ENCODE data around the gene TP53AIP1.
A peak's percentile ranks its signal among the peaks of the same experiment; 100 is the strongest.

Gene TP53AIP1

DNA sequence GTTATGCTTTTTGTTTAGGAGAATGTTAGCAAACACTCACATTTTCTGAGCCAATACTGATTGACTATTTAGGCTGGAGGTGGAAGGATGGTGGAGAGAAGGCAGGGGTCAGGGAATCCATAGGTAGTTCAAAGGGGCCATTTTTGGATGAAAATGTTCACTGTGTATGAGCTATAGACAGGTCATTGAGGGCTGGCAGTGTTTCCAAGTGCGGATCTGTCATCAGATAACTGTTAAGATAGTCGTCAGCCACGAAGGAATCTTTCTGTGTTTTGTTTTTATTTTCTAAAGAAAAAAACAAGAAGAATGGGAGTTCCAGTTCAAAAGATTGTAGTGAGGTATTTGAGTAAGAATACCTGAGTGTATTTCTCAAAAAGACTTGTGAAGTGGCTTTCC, 48.4 kb downstream of the TP53AIP1 start:
- CTCF ChIA-PET, result interaction anchor here (0.8 to 1.2 kb wide), 2 partner anchors 8 to 9 kb away, joined by 3 to 4 read pairs; no protein-coding TSS in a partner anchor
- DNase-seq (ENCODE audit: extremely low spot score), result no peak
- no peak for TF ChIP-seq LEF1 (IDR thresholded peaks at IDR 0.05; ENCODE audit: borderline replicate concordance)
- TF ChIP-seq SP1 (IDR thresholded peaks at IDR 0.05), result no peak
- TF ChIP-seq NFRKB (IDR thresholded peaks at IDR 0.05), result no peak
- no peak for TF ChIP-seq FOXK2 (IDR thresholded peaks at IDR 0.05)
- TF ChIP-seq FOXA1 (IDR thresholded peaks at IDR 0.05), result no peak
- POLR2A ChIA-PET, result no interaction called here

DNA sequence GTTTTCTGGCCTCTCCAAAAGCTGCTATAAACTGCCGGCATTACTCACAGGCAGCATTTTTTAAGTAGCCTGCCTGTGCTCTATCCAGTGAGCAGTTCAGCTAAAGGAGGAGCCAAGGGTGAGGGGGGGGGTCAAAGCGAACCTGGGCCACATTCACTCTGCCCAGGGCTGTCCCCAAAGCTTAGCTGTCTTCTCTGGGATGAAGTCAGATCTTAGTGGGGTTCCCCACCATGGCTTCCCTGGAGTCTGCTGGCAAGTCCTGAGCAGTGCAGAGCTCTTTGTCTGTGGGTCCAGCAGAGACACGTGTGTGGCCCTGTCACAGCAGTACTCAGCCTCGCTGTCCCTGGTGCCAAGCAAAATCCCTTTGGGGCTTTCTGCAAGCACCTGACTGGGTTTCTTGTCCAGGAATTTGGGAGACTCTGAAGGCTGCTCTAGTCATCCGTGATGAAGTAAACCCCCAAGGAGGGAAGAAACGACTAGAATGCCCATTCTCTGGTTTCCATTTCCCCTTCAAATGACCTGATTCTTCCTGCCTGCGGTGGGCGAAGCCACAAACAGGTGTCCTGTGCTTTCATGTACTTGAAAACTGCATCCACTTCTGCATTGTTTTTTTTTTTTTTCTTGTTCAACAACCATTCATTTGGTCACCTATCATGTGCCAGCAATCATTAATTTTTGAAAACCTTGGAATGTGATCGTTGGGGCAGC, 48.9 kb downstream of the TP53AIP1 start:
- DNase-seq (ENCODE audit: extremely low spot score), result no peak
- ChIA-PET POLR2A (no interaction called here), CTCF (interaction anchor here (0.7 to 1.9 kb wide), 6 partner anchors 8 to 867 kb away, joined by 3 to 12 read pairs (median 4); no protein-coding TSS in a partner anchor)

DNA sequence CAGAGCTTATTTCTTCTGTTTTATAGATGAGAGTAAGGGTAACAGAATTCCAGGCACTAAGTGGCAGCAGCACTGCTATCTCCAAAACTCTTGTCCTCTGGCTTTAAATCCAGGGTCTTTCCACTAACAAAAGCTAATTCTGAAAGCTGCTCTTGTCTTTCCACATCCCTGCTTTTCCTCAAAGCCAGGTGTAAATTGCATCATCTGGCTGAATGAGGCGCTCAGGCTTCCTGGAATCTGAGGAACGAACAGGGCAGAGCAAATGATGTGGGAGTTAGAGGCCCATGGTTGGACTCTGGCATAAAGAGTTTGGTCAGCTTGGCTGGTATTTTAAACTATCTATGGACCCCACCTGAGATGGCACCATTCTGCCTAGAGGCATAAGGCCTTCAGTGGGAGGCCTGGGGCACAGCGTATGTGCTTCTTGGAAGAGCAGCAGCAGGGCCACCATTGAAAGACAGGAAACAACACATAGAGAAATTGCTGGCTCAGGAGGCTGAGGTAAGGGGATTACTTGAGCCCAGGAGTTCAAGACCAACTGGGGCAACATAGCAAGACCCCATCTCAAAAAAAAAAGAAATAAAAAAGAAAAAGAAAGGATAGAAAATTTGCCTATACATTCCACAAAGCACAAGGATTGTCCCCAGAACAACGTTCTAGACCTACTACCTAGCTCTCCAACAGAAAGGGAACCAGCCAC, 49.7 kb downstream of the TP53AIP1 start:
- TF ChIP-seq HDGF (IDR thresholded peaks at IDR 0.05; ENCODE audit: borderline replicate concordance) (no peak), FOXA1 (IDR thresholded peaks at IDR 0.05) (no peak), L3MBTL2 (conservative IDR thresholded peaks at IDR 0.05) (no peak), ARNT (IDR thresholded peaks at IDR 0.05) (no peak), NFRKB (IDR thresholded peaks at IDR 0.05) (no peak), SUZ12 (IDR thresholded peaks at IDR 0.05) (no peak), TARDBP (IDR thresholded peaks at IDR 0.05) (no peak), CTBP1 (IDR thresholded peaks at IDR 0.05; ENCODE audit: borderline replicate concordance) (no peak)
- TF ChIP-seq, protein P1, sequence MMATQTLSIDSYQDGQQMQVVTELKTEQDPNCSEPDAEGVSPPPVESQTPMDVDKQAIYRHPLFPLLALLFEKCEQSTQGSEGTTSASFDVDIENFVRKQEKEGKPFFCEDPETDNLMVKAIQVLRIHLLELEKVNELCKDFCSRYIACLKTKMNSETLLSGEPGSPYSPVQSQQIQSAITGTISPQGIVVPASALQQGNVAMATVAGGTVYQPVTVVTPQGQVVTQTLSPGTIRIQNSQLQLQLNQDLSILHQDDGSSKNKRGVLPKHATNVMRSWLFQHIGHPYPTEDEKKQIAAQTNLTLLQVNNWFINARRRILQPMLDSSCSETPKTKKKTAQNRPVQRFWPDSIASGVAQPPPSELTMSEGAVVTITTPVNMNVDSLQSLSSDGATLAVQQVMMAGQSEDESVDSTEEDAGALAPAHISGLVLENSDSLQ (IDR thresholded peaks at IDR 0.05), result no peak
- POLR2A ChIA-PET, result no interaction called here
- no peak for DNase-seq (ENCODE audit: extremely low spot score)
- CTCF ChIA-PET, result interaction anchor here (0.7 to 1.9 kb wide), 6 partner anchors 9 to 867 kb away, joined by 3 to 12 read pairs (median 4); no protein-coding TSS in a partner anchor

More for the DNA sequence above, 48.9 kb downstream of the TP53AIP1 start:
- TF ChIP-seq NFRKB (IDR thresholded peaks at IDR 0.05), result no peak
- TF ChIP-seq ZNF384 (IDR thresholded peaks at IDR 0.05), result no peak
- no peak for TF ChIP-seq CTBP1 (IDR thresholded peaks at IDR 0.05; ENCODE audit: borderline replicate concordance)
- TF ChIP-seq ELF4 (IDR thresholded peaks at IDR 0.05), result no peak
- TF ChIP-seq HDGF (IDR thresholded peaks at IDR 0.05; ENCODE audit: borderline replicate concordance), result no peak
- TF ChIP-seq, protein P1 (IDR thresholded peaks at IDR 0.05), result no peak
- TF ChIP-seq TARDBP (IDR thresholded peaks at IDR 0.05), result no peak
- no peak for TF ChIP-seq LEF1 (IDR thresholded peaks at IDR 0.05; ENCODE audit: borderline replicate concordance)
- no peak for TF ChIP-seq SUZ12 (IDR thresholded peaks at IDR 0.05)
- no peak for TF ChIP-seq FOXK2 (IDR thresholded peaks at IDR 0.05)
- TF ChIP-seq L3MBTL2 (conservative IDR thresholded peaks at IDR 0.05), result no peak
- no peak for TF ChIP-seq BHLHE40 (IDR thresholded peaks at IDR 0.05; ENCODE audit: borderline replicate concordance)
- TF ChIP-seq FOXM1 (IDR thresholded peaks at IDR 0.05; ENCODE audit: borderline replicate concordance), result no peak
- TF ChIP-seq SP1 (IDR thresholded peaks at IDR 0.05), result no peak
- no peak for TF ChIP-seq ARNT (IDR thresholded peaks at IDR 0.05)
- TF ChIP-seq FOXA1 (IDR thresholded peaks at IDR 0.05), result no peak

DNA sequence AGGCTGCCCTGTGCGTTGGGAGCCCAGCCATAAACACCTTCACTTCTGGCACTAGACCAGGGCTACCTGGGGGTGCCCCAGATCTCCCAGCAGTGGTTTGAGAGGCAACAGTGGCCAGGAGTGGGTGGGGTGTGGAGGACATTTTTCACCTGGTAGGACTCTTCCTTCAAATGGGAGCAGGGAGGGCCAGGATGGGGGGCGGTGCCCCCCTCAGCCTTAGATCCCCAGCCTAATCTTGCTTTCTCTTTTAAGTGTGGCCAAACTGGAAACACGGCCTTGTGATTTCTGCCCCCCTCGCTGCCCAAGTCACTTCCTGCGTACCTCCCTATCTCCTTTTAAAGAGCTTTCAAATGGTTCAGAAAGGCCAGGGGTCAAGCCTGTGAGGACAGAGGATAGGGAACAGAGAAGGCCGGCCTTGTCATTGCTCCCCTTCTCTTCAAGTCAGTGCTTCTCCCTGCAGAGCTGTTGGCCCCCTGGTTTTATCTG, 50.7 kb downstream of the TP53AIP1 start:
- no peak for TF ChIP-seq FOXK2 (IDR thresholded peaks at IDR 0.05)
- TF ChIP-seq BHLHE40 (IDR thresholded peaks at IDR 0.05; ENCODE audit: borderline replicate concordance), result no peak
- TF ChIP-seq L3MBTL2 (conservative IDR thresholded peaks at IDR 0.05), result no peak
- no peak for TF ChIP-seq LEF1 (IDR thresholded peaks at IDR 0.05; ENCODE audit: borderline replicate concordance)
- TF ChIP-seq ELF4 (IDR thresholded peaks at IDR 0.05), result no peak
- TF ChIP-seq FOXM1 (IDR thresholded peaks at IDR 0.05; ENCODE audit: borderline replicate concordance), result no peak
- TF ChIP-seq, protein P1 (IDR thresholded peaks at IDR 0.05), result no peak
- TF ChIP-seq HDGF (IDR thresholded peaks at IDR 0.05; ENCODE audit: borderline replicate concordance), result no peak
- no peak for TF ChIP-seq NFRKB (IDR thresholded peaks at IDR 0.05)
- TF ChIP-seq CTBP1 (IDR thresholded peaks at IDR 0.05; ENCODE audit: borderline replicate concordance), result no peak
- TF ChIP-seq FOXA1 (IDR thresholded peaks at IDR 0.05), result no peak
- TF ChIP-seq SP1 (IDR thresholded peaks at IDR 0.05), result no peak
- no peak for TF ChIP-seq SUZ12 (IDR thresholded peaks at IDR 0.05)
- no peak for TF ChIP-seq ZNF384 (IDR thresholded peaks at IDR 0.05)
- no peak for TF ChIP-seq TARDBP (IDR thresholded peaks at IDR 0.05)
- no peak for TF ChIP-seq ARNT (IDR thresholded peaks at IDR 0.05)
- DNase-seq (ENCODE audit: extremely low spot score), result no peak
- POLR2A ChIA-PET, result interaction anchor here (1.0 kb wide), 1 partner anchor 83 kb away, joined by 3 read pairs; no protein-coding TSS in a partner anchor
- CTCF ChIA-PET, result interaction anchor here (1.3 to 1.9 kb wide), 5 partner anchors 8 to 261 kb away, joined by 3 to 12 read pairs (median 4); no protein-coding TSS in a partner anchor

DNA sequence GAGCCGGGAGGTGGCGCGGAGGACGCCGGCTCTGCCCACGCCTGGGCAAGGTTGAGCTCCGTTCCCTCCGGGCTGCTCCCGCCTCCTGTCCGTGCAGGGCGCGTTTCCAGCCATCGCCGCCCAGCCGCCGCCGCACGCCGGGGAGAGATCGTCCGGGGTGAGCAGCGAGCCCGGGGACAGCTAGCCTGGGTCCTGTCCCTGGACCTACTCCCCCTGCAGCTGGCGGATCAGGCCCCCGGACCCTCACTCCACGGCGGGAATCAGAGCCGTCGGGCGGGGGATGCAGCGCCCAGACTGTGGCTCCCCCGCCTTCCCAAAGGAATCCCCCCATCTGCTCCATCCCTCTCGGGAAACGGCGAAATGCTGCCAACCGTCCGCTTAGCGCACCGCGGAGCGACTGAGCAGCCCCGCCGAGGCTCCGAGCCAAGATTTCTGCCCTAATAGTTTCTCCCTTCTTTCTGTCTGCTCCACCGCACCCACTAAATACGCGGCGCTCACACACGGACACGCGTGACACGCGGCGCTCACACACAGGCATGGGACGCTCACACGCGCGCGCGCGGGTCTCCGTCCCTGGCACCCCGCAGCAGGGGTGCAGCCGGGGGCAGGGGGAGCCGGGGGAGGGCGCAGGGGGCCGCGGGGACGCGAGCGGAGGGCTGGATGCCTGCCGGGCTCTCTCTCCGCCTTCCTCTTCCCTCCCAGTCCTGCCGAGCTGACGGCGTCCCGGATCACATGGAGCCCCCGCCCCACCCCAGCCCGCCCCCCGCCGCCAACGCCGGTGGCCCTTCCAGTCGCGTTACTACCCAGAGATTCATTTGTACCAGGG, 51.9 kb downstream of the TP53AIP1 start, which contains the start of gene KCNJ5:
KCNJ5 (plus strand) TSS at position 814 of the 826 bp plus-strand sequence. CDS start 19,918 bp downstream, outside the sequence.
- CTCF ChIA-PET, result interaction anchor here (1.3 kb wide), 2 partner anchors 15 to 65 kb away, joined by 3 to 4 read pairs; no protein-coding TSS in a partner anchor
- DNase-seq (ENCODE audit: extremely low spot score), result peak; percentile 45
- TF ChIP-seq L3MBTL2 (conservative IDR thresholded peaks at IDR 0.05) (0 out of 2 replicates have a peak, but pooled peaks have one; percentile 23), SUZ12 (IDR thresholded peaks at IDR 0.05) (no peak), SP1 (IDR thresholded peaks at IDR 0.05) (no peak)
- TF ChIP-seq, protein P1 (IDR thresholded peaks at IDR 0.05), result no peak
- POLR2A ChIA-PET, result no interaction called here

All from HEK293T (cell line).